Measurements from ENCODE around the gene C21orf91.

The C21orf91 gene

GRCh38 chr21:17786071-17786850 lies 32.9 kb downstream of the C21orf91 start:
- Histone ChIP-seq H3K4me1 (ENCODE audit: control insufficient read depth, insufficient read depth, low read length) (no peaks in the 10 kb centered on the region), H3K36me3 (ENCODE audit: control insufficient read depth, insufficient read depth, low read length) (peaks cover 5% of the 10 kb centered on the region), H3K4me3 (ENCODE audit: insufficient read depth, low read depth, low read length) (no peak overlapping the region), H3K27me3 (ENCODE audit: control insufficient read depth, insufficient read depth, low read length, poor library complexity, severe bottlenecking) (no peaks in the 10 kb centered on the region), H3K27ac (ENCODE audit: insufficient read depth, low read depth, low read length, poor library complexity, severe bottlenecking) (no peak overlapping the region), H3K9me3 (ENCODE audit: control insufficient read depth, low read length) (no peaks in the 10 kb centered on the region)
- WGBS, 2 experiments, result 81 to 83% methylated on average over 8 of the region's 8 CpGs

- H3K4me3 ChIP-seq (ENCODE audit: insufficient read depth, low read depth, low read length), result no peak overlapping the region
- WGBS, 2 experiments, result 92% methylated on average over 2 of the region's 2 CpGs
- H3K4me1 ChIP-seq (ENCODE audit: control insufficient read depth, insufficient read depth, low read length), result no peaks in the 10 kb centered on the region
- H3K36me3 ChIP-seq (ENCODE audit: control insufficient read depth, insufficient read depth, low read length), result peaks cover 1% of the 10 kb centered on the region
- no peak overlapping the region for H3K27ac ChIP-seq (ENCODE audit: insufficient read depth, low read depth, low read length, poor library complexity, severe bottlenecking)
- no peaks in the 10 kb centered on the region for H3K27me3 ChIP-seq (ENCODE audit: control insufficient read depth, insufficient read depth, low read length, poor library complexity, severe bottlenecking)
- H3K9me3 ChIP-seq (ENCODE audit: control insufficient read depth, low read length), result no peaks in the 10 kb centered on the region
Observed at GRCh38 chr21:17785403-17785788, 33.8 kb downstream of the C21orf91 start.

GRCh38 chr21:17784604-17785402 lies 34.4 kb downstream of the C21orf91 start:
- Histone ChIP-seq H3K27me3 (ENCODE audit: control insufficient read depth, insufficient read depth, low read length, poor library complexity, severe bottlenecking) (no peaks in the 10 kb centered on the region), H3K36me3 (ENCODE audit: control insufficient read depth, insufficient read depth, low read length) (no peaks in the 10 kb centered on the region), H3K4me1 (ENCODE audit: control insufficient read depth, insufficient read depth, low read length) (no peaks in the 10 kb centered on the region), H3K27ac (ENCODE audit: insufficient read depth, low read depth, low read length, poor library complexity, severe bottlenecking) (no peak overlapping the region), H3K9me3 (ENCODE audit: control insufficient read depth, low read length) (no peaks in the 10 kb centered on the region), H3K4me3 (ENCODE audit: insufficient read depth, low read depth, low read length) (no peak overlapping the region)
- WGBS, 2 experiments, result 77% methylated on average over 6 of the region's 6 CpGs

- no peak overlapping the region for H3K27ac ChIP-seq (ENCODE audit: insufficient read depth, low read depth, low read length, poor library complexity, severe bottlenecking)
- 93 to 94% methylated on average over 5 of the region's 5 CpGs for WGBS, 2 experiments
- no peaks in the 10 kb centered on the region for H3K4me1 ChIP-seq (ENCODE audit: control insufficient read depth, insufficient read depth, low read length)
Observed at GRCh38 chr21:17784180-17784598, 35.0 kb downstream of the C21orf91 start.

GRCh38 chr21:17783481-17784179 lies 35.5 kb downstream of the C21orf91 start:
- Histone ChIP-seq H3K4me3 (ENCODE audit: insufficient read depth, low read depth, low read length) (no peak overlapping the region), H3K27me3 (ENCODE audit: control insufficient read depth, insufficient read depth, low read length, poor library complexity, severe bottlenecking) (no peaks in the 10 kb centered on the region), H3K36me3 (ENCODE audit: control insufficient read depth, insufficient read depth, low read length) (no peaks in the 10 kb centered on the region), H3K4me1 (ENCODE audit: control insufficient read depth, insufficient read depth, low read length) (no peaks in the 10 kb centered on the region), H3K27ac (ENCODE audit: insufficient read depth, low read depth, low read length, poor library complexity, severe bottlenecking) (no peak overlapping the region), H3K9me3 (ENCODE audit: control insufficient read depth, low read length) (no peaks in the 10 kb centered on the region)
- WGBS, 2 experiments, result 90 to 100% methylated on average over 1 to 2 of the region's 2 CpGs

More at GRCh38 chr21:17784180-17784598, 35.0 kb downstream of the C21orf91 start:
- H3K36me3 ChIP-seq (ENCODE audit: control insufficient read depth, insufficient read depth, low read length), result no peaks in the 10 kb centered on the region
- no peaks in the 10 kb centered on the region for H3K9me3 ChIP-seq (ENCODE audit: control insufficient read depth, low read length)
- H3K27me3 ChIP-seq (ENCODE audit: control insufficient read depth, insufficient read depth, low read length, poor library complexity, severe bottlenecking), result no peaks in the 10 kb centered on the region
- H3K4me3 ChIP-seq (ENCODE audit: insufficient read depth, low read depth, low read length), result no peak overlapping the region

- Histone ChIP-seq H3K36me3 (ENCODE audit: control insufficient read depth, insufficient read depth, low read length) (no peaks in the 10 kb centered on the region), H3K4me1 (ENCODE audit: control insufficient read depth, insufficient read depth, low read length) (no peaks in the 10 kb centered on the region), H3K4me3 (ENCODE audit: insufficient read depth, low read depth, low read length) (no peak overlapping the region), H3K27me3 (ENCODE audit: control insufficient read depth, insufficient read depth, low read length, poor library complexity, severe bottlenecking) (no peaks in the 10 kb centered on the region), H3K9me3 (ENCODE audit: control insufficient read depth, low read length) (no peaks in the 10 kb centered on the region), H3K27ac (ENCODE audit: insufficient read depth, low read depth, low read length, poor library complexity, severe bottlenecking) (no peak overlapping the region)
- WGBS, 2 experiments, result 96 to 97% methylated on average over 3 of the region's 3 CpGs
Observed at GRCh38 chr21:17783003-17783402, 36.2 kb downstream of the C21orf91 start.

GRCh38 chr21:17782051-17782450 lies 37.1 kb downstream of the C21orf91 start:
- H3K4me3 ChIP-seq (ENCODE audit: insufficient read depth, low read depth, low read length), result no peak overlapping the region
- WGBS, 2 experiments, result 78 to 86% methylated on average over 1 of the region's 1 CpG
- H3K9me3 ChIP-seq (ENCODE audit: control insufficient read depth, low read length), result no peaks in the 10 kb centered on the region
- H3K27ac ChIP-seq (ENCODE audit: insufficient read depth, low read depth, low read length, poor library complexity, severe bottlenecking), result no peak overlapping the region
- no peaks in the 10 kb centered on the region for H3K4me1 ChIP-seq (ENCODE audit: control insufficient read depth, insufficient read depth, low read length)
- no peaks in the 10 kb centered on the region for H3K27me3 ChIP-seq (ENCODE audit: control insufficient read depth, insufficient read depth, low read length, poor library complexity, severe bottlenecking)
- H3K36me3 ChIP-seq (ENCODE audit: control insufficient read depth, insufficient read depth, low read length), result no peaks in the 10 kb centered on the region

- Histone ChIP-seq H3K27ac (ENCODE audit: insufficient read depth, low read depth, low read length, poor library complexity, severe bottlenecking) (no peak overlapping the region), H3K4me1 (ENCODE audit: control insufficient read depth, insufficient read depth, low read length) (no peaks in the 10 kb centered on the region)
- 85 to 86% methylated on average over 4 to 5 of the region's 5 CpGs for WGBS, 2 experiments
Observed at GRCh38 chr21:17781524-17781923, 37.6 kb downstream of the C21orf91 start.

GRCh38 chr21:17780539-17780938 lies 38.6 kb downstream of the C21orf91 start:
- H3K4me1 ChIP-seq (ENCODE audit: control insufficient read depth, insufficient read depth, low read length), result no peaks in the 10 kb centered on the region
- no peaks in the 10 kb centered on the region for H3K36me3 ChIP-seq (ENCODE audit: control insufficient read depth, insufficient read depth, low read length)
- H3K27ac ChIP-seq (ENCODE audit: insufficient read depth, low read depth, low read length, poor library complexity, severe bottlenecking), result no peak overlapping the region
- H3K9me3 ChIP-seq (ENCODE audit: control insufficient read depth, low read length), result no peaks in the 10 kb centered on the region
- no peaks in the 10 kb centered on the region for H3K27me3 ChIP-seq (ENCODE audit: control insufficient read depth, insufficient read depth, low read length, poor library complexity, severe bottlenecking)
- no peak overlapping the region for H3K4me3 ChIP-seq (ENCODE audit: insufficient read depth, low read depth, low read length)
- 96 to 99% methylated on average over 6 of the region's 6 CpGs for WGBS, 2 experiments

More at GRCh38 chr21:17781524-17781923, 37.6 kb downstream of the C21orf91 start:
- no peaks in the 10 kb centered on the region for H3K36me3 ChIP-seq (ENCODE audit: control insufficient read depth, insufficient read depth, low read length)
- no peaks in the 10 kb centered on the region for H3K9me3 ChIP-seq (ENCODE audit: control insufficient read depth, low read length)
- no peaks in the 10 kb centered on the region for H3K27me3 ChIP-seq (ENCODE audit: control insufficient read depth, insufficient read depth, low read length, poor library complexity, severe bottlenecking)
- H3K4me3 ChIP-seq (ENCODE audit: insufficient read depth, low read depth, low read length), result no peak overlapping the region

GRCh38 chr21:17779980-17780379 lies 39.2 kb downstream of the C21orf91 start:
- H3K4me3 ChIP-seq (ENCODE audit: insufficient read depth, low read depth, low read length), result no peak overlapping the region
- H3K9me3 ChIP-seq (ENCODE audit: control insufficient read depth, low read length), result no peaks in the 10 kb centered on the region
- H3K27ac ChIP-seq (ENCODE audit: insufficient read depth, low read depth, low read length, poor library complexity, severe bottlenecking), result no peak overlapping the region
- 89 to 95% methylated on average over 3 of the region's 3 CpGs for whole genome bisulfite sequencing, 2 experiments
- H3K4me1 ChIP-seq (ENCODE audit: control insufficient read depth, insufficient read depth, low read length), result no peaks in the 10 kb centered on the region
- H3K36me3 ChIP-seq (ENCODE audit: control insufficient read depth, insufficient read depth, low read length), result no peaks in the 10 kb centered on the region
- no peaks in the 10 kb centered on the region for H3K27me3 ChIP-seq (ENCODE audit: control insufficient read depth, insufficient read depth, low read length, poor library complexity, severe bottlenecking)
